Panc1 (cell line): ENCODE data around the gene KIAA1755. TPM values are rescaled to one million over a fixed set of nuclear protein-coding genes. Genes with fewer than 3 reads are reported as not detected.
"Not testable (repeated sequence)": the region's sequence is repeated elsewhere in the genome, so short reads cannot be mapped to it uniquely, and the experiment has no call there.

Experiments used
- ATAC-seq: fragments of 200-7000 bp; cut with Tn5 transposase; 2 replicates; pipeline ENCODE4 v1.9.1; 2020; ENCODE audit warnings: mild to moderate bottlenecking, moderate library complexity
- BruUV-seq: library from RNA; stranded (reverse); fragments of 400-500 nt; replicated peaks from 2 replicates; lab custom pipeline; 2021; lab: Mats Ljungman, UMichigan
- CTCF ChIA-PET: fragments of 300-600 bp; sonication (Branson Sonifier 250); formaldehyde crosslinking; loops from one replicate; lab custom pipeline; 2022; ENCODE audit warnings: antibody characterized with exemption; lab: Charles Lee
- POLR2A ChIA-PET: fragments of 300-600 bp; sonication (Branson Sonifier 250); formaldehyde crosslinking; loops from one replicate; lab custom pipeline; 2022; ENCODE audit warnings: antibody characterized with exemption; lab: Charles Lee
- DNase-seq: peaks from one replicate; pipeline ENCODE4 v3.0.0-alpha.2; 2010; ENCODE audit warnings: low read depth, low spot score
- H3K27ac ChIP-seq: 2 replicates; pipeline ENCODE4 v1.5.1; 2011; ENCODE audit warnings: mild to moderate bottlenecking, low read length, inconsistent platforms
- H3K27me3 ChIP-seq: fragments of 200-500 bp; sonication (Bioruptor generic); 2 replicates; pipeline ENCODE4 v1.6.0; 2014; ENCODE audit warnings: low read length, inconsistent platforms; ENCODE audit not compliant: control insufficient read depth, insufficient read depth
- H3K36me3 ChIP-seq: fragments of 200-500 bp; sonication (Bioruptor generic); 2 replicates; pipeline ENCODE4 v1.5.1; 2014; ENCODE audit warnings: inconsistent platforms, mild to moderate bottlenecking, low read length, moderate library complexity; ENCODE audit not compliant: control insufficient read depth, insufficient read depth
- H3K4me1 ChIP-seq: 2 replicates; pipeline ENCODE4 v1.5.1; 2011; ENCODE audit warnings: inconsistent platforms, mild to moderate bottlenecking, low read length, moderate library complexity; ENCODE audit not compliant: control insufficient read depth, insufficient read depth
- H3K4me3 ChIP-seq, 2 experiments: 2 replicates each; pipeline ENCODE4 v1.5.1; 2011 to 2012; ENCODE audit warnings: low read depth in 2 of 2, low read length in 2 of 2, mild to moderate bottlenecking in 2 of 2, inconsistent platforms in 1 of 2, moderate library complexity in 1 of 2
- H3K9me3 ChIP-seq: fragments of 200-500 bp; sonication (Bioruptor generic); 2 replicates; pipeline ENCODE4 v1.5.1; 2014; ENCODE audit warnings: low read depth, mild to moderate bottlenecking, inconsistent platforms, low read length, moderate library complexity; ENCODE audit not compliant: control insufficient read depth, insufficient read depth
- POLR2AphosphoS5 ChIP-seq: IDR thresholded peaks from 2 replicates; pipeline ENCODE4 v1.6.1; 2012; ENCODE audit warnings: mild to moderate bottlenecking, low read depth, low read length, moderate library complexity
- SIN3A ChIP-seq: IDR thresholded peaks from 2 replicates; pipeline ENCODE4 v1.6.1; 2012; ENCODE audit warnings: low read depth, mild to moderate bottlenecking, low read length, moderate library complexity, borderline replicate concordance; ENCODE audit not compliant: insufficient read depth
- TCF7L2 ChIP-seq: IDR thresholded peaks from 2 replicates; pipeline ENCODE4 v1.6.1; 2011; ENCODE audit warnings: mild to moderate bottlenecking, low read depth, low read length, inconsistent platforms
- in situ Hi-C: cut with HindIII; loops from 2 replicates; pipeline ENCODE4 v1.10.0; 2016; ENCODE audit warnings: low sequenced_read_pairs, low pct_unique_long_range_greater_than_20kb
- intact Hi-C: fragments of 100-400 bp; cut with micrococcal nuclease; formaldehyde crosslinking; loops from one replicate; pipeline ENCODE4 v1.10.0; 2022; ENCODE audit not compliant: unreplicated experiment
- total RNA-seq: library from RNA; stranded (reverse); gene quantifications from one replicate; pipeline ENCODE4 v1.2.1, GENCODE V29; 2021; ENCODE audit not compliant: unreplicated experiment
- TF ChIP-seq, protein P1 (sequence below): fragments of 450-650 bp; IDR thresholded peaks from 2 replicates; pipeline ENCODE4 v1.5.1; 2017; ENCODE audit warnings: mild to moderate bottlenecking
- TF ChIP-seq, protein P2 (sequence below), 2 experiments: IDR thresholded peaks; 2 replicates each; pipeline ENCODE4 v1.6.1; 2011 to 2012; ENCODE audit warnings: low read depth in 2 of 2, control low read depth in 1 of 2, low read length in 1 of 2, mild to moderate bottlenecking in 1 of 2, moderate library complexity in 1 of 2; ENCODE audit not compliant: insufficient read depth in 1 of 2

KIAA1755 gene
- total RNA-seq, 1 experiment from 2014 or later: 0.08 TPM

DNA sequence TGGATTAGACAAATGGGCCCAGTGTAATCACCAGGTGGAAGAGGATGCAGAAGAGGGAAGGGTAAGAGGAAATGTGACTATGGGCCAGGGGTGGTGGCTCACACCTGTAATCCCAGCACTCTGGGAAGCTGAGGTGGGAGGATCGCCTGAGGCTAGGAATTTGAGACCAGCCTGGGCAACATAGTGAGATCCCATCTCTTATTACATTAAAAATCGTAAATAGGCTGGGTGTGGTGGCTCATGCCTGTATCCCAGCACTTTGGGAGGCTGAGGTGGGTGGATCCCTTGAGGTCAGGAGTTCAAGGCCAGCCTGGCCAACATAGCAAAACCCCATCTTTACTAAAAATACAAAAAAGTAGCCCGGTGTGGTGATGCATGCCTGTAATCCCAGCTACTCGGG is 12.8 kb downstream of the KIAA1755 start:
- H3K4me3 ChIP-seq, H3K27me3 ChIP-seq, H3K9me3 ChIP-seq, BruUV-seq, H3K4me1 ChIP-seq, H3K27ac ChIP-seq, POLR2A ChIA-PET, DNase-seq, H3K36me3 ChIP-seq, in situ Hi-C loops, intact Hi-C loops, ATAC-seq: not testable (repeated sequence)
- CTCF ChIA-PET: interaction anchor here (0.6 kb wide), 1 partner anchor 12 kb away, joined by 4 read pairs; no protein-coding TSS in a partner anchor

DNA sequence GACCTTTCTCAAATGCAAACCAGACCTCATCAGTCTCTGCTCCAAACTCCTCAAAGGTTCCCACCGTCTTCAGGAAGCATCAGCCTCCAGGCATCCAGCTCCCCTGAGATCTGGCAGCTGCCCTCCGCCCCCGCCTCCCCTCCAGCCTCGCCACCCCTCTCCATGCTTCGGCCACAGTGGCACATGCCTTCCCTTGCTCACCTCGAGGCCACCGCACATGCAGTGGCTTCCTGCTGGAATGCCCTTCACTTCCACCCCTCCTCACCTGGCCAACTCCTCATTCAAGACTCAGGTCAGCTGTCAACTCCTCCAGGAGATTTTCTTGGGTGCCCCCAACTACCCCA is 13.4 kb downstream of the KIAA1755 start:
- in situ Hi-C loops (no loop called here), intact Hi-C loops (no loop called here)
- Histone ChIP-seq H3K36me3 (no peaks in the 10 kb centered on the region), H3K9me3 (peaks cover 4% of the 10 kb centered on the region; the same call in 1 of the 2 replicates), H3K27ac (no peak overlapping the region), H3K4me1 (no peaks in the 10 kb centered on the region), H3K4me3 (no peak overlapping the region), H3K27me3 (no peaks in the 10 kb centered on the region)
- DNase-seq (no peak), ATAC-seq (no peak)
- CTCF ChIA-PET: interaction anchor here (0.6 kb wide), 1 partner anchor 162 kb away, joined by 13 read pairs; no protein-coding TSS in a partner anchor
- TF ChIP-seq, protein P1, sequence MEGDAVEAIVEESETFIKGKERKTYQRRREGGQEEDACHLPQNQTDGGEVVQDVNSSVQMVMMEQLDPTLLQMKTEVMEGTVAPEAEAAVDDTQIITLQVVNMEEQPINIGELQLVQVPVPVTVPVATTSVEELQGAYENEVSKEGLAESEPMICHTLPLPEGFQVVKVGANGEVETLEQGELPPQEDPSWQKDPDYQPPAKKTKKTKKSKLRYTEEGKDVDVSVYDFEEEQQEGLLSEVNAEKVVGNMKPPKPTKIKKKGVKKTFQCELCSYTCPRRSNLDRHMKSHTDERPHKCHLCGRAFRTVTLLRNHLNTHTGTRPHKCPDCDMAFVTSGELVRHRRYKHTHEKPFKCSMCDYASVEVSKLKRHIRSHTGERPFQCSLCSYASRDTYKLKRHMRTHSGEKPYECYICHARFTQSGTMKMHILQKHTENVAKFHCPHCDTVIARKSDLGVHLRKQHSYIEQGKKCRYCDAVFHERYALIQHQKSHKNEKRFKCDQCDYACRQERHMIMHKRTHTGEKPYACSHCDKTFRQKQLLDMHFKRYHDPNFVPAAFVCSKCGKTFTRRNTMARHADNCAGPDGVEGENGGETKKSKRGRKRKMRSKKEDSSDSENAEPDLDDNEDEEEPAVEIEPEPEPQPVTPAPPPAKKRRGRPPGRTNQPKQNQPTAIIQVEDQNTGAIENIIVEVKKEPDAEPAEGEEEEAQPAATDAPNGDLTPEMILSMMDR: no peak
- TF ChIP-seq SIN3A (no peak), TCF7L2 (no peak)
- TF ChIP-seq, protein P2, sequence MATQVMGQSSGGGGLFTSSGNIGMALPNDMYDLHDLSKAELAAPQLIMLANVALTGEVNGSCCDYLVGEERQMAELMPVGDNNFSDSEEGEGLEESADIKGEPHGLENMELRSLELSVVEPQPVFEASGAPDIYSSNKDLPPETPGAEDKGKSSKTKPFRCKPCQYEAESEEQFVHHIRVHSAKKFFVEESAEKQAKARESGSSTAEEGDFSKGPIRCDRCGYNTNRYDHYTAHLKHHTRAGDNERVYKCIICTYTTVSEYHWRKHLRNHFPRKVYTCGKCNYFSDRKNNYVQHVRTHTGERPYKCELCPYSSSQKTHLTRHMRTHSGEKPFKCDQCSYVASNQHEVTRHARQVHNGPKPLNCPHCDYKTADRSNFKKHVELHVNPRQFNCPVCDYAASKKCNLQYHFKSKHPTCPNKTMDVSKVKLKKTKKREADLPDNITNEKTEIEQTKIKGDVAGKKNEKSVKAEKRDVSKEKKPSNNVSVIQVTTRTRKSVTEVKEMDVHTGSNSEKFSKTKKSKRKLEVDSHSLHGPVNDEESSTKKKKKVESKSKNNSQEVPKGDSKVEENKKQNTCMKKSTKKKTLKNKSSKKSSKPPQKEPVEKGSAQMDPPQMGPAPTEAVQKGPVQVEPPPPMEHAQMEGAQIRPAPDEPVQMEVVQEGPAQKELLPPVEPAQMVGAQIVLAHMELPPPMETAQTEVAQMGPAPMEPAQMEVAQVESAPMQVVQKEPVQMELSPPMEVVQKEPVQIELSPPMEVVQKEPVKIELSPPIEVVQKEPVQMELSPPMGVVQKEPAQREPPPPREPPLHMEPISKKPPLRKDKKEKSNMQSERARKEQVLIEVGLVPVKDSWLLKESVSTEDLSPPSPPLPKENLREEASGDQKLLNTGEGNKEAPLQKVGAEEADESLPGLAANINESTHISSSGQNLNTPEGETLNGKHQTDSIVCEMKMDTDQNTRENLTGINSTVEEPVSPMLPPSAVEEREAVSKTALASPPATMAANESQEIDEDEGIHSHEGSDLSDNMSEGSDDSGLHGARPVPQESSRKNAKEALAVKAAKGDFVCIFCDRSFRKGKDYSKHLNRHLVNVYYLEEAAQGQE (IDR thresholded peaks at IDR 0.05; ENCODE audit: insufficient read depth in 1 of 2, low read depth in 2 of 2, low read length in 1 of 2): no peak
- POLR2A ChIA-PET: no interaction called here
- BruUV-seq: no TSS peak

DNA sequence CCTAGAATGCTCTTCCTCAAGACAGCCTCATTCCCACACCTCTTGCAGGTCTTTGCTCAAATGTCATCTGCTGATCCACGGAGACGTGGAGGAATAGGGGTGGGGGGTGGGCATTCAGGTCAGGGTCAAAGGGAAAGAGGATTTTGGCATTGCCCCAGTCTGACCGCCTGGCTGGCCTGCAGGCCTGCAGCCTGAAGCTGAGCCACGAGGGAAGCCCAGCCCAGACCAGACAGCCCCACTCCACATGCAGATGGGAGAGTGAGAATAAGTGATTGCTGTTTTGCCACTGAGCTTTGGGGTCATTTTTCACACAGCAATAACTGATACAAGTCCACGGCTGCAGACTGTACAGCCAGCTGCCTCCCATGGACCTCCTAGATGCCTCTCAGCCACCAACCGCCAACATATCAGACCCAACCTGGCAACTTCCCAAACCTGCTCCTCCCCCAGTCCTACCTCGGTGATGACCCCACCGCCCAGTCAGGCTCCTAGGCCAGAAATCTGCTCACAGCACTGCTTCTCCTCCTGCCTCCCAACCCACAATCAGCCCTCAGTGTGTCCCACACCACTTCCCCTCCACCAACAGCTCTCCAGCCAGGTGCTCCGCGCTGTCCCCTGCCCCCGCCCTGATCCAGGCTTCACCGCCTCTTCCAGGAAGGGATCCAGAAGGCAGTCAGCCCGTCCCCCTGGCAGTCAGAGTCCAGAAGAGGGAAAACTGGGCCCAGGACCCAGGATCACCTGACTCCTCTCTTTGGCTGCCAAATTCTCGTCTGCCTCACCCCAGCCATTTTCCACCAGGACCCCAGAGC is 14.0 kb downstream of the KIAA1755 start:
- ChIA-PET POLR2A (no interaction called here), CTCF (interaction anchor here (0.6 kb wide), 1 partner anchor 161 kb away, joined by 13 read pairs; no protein-coding TSS in a partner anchor)
- ATAC-seq: peak; percentile 41; the same call in 1 of the 2 replicates

More for the DNA sequence above, 14.0 kb downstream of the KIAA1755 start:
- Histone ChIP-seq H3K4me1 (no peaks in the 10 kb centered on the region), H3K36me3 (no peaks in the 10 kb centered on the region), H3K27me3 (no peaks in the 10 kb centered on the region), H3K9me3 (peaks cover 7% of the 10 kb centered on the region; the same call in 1 of the 2 replicates), H3K27ac (no peak overlapping the region), H3K4me3 (no peak overlapping the region)
- in situ Hi-C loops (no loop called here), intact Hi-C loops (no loop called here)
- TF ChIP-seq, protein P2 (IDR thresholded peaks at IDR 0.05; ENCODE audit: insufficient read depth in 1 of 2, low read depth in 2 of 2, low read length in 1 of 2): no peak
- TF ChIP-seq POLR2AphosphoS5 (no peak), SIN3A (no peak), TCF7L2 (no peak)
- TF ChIP-seq, protein P1: no peak
- DNase-seq: no peak
- no TSS peak for BruUV-seq
